HepG2 (cell line): ENCODE data around the gene CLASRP. TPM values are rescaled to one million over a fixed set of nuclear protein-coding genes. Genes with fewer than 3 reads are reported as not detected.
A peak's percentile ranks its signal among the peaks of the same experiment; 100 is the strongest.

Experiments used
- ARNT ChIP-seq: fragments of 450-650 bp; IDR thresholded peaks from 2 replicates; pipeline ENCODE4 v1.6.1; 2017
- DMAP1 ChIP-seq: IDR thresholded peaks from 2 replicates; pipeline ENCODE4 v1.6.1; 2016
- GATAD1 ChIP-seq: IDR thresholded peaks from 2 replicates; pipeline ENCODE4 v1.6.1; 2016; ENCODE audit warnings: missing genetic modification reagents, missing compliant biosample characterization
- MIXL1 ChIP-seq: IDR thresholded peaks from 2 replicates; pipeline ENCODE4 v1.6.1; 2016
- REPIN1 ChIP-seq: sonication (generic); formaldehyde crosslinking; IDR thresholded peaks from 2 replicates; pipeline ENCODE4 v1.8.0; 2022; ENCODE audit warnings: missing genetic modification reagents, low read depth, mild to moderate bottlenecking, borderline replicate concordance
- RERE ChIP-seq: IDR thresholded peaks from 2 replicates; pipeline ENCODE4 v1.6.1; 2016; ENCODE audit warnings: low read depth, missing genetic modification reagents, missing compliant biosample characterization
- RFXAP ChIP-seq: sonication (generic); formaldehyde crosslinking; IDR thresholded peaks from 2 replicates; pipeline ENCODE4 v1.4.0; 2020; ENCODE audit warnings: missing genetic modification reagents, borderline replicate concordance
- ZBTB7A ChIP-seq: sonication (generic); formaldehyde crosslinking; IDR thresholded peaks from 2 replicates; pipeline ENCODE4 v1.8.0; 2022; ENCODE audit warnings: mild to moderate bottlenecking, missing genetic modification reagents
- ZKSCAN1 ChIP-seq: fragments of 150-350 bp; IDR thresholded peaks from 2 replicates; pipeline ENCODE4 v1.6.1; 2014; ENCODE audit warnings: low read length
- ZNF496 ChIP-seq: sonication (generic); formaldehyde crosslinking; IDR thresholded peaks from 2 replicates; pipeline ENCODE4 v1.8.1; 2023; ENCODE audit warnings: mild to moderate bottlenecking, moderate library complexity, missing genetic modification reagents; ENCODE audit not compliant: insufficient replicate concordance
- ZNF747 ChIP-seq: sonication (generic); formaldehyde crosslinking; IDR thresholded peaks from 2 replicates; pipeline ENCODE4 v1.8.1; 2023; ENCODE audit warnings: missing genetic modification reagents, mild to moderate bottlenecking, borderline replicate concordance
- ZSCAN12 ChIP-seq: sonication (generic); formaldehyde crosslinking; IDR thresholded peaks from 2 replicates; pipeline ENCODE4 v1.9.0; 2021; ENCODE audit warnings: mild to moderate bottlenecking, missing genetic modification reagents
- polyA plus RNA-seq, 8 experiments: library from polyadenylated mRNA; depleted of rRNA in 3 of 8; stranded (reverse) in 7 of 8; unstranded in 1 of 8; fragments of >200 nt; fragmentation: Illumina TruSeq in 4 of 8; extraction: Trizol in 4 of 8; gene quantifications; 2 replicates each; pipeline versions ENCODE4 v1.2.1 to v1.2.3, GENCODE V29; 2011 to 2016; ENCODE audit warnings: low read depth in 4 of 8, missing spikeins in 1 of 8, mixed read lengths in 1 of 8; ENCODE audit not compliant: insufficient read depth in 1 of 8
- total RNA-seq, 5 experiments: library from RNA; depleted of rRNA; stranded (reverse); fragments of >200 nt; fragmentation: Illumina TruSeq; extraction: Trizol; gene quantifications; 2 replicates each; pipeline ENCODE4 v1.2.3, GENCODE V29; 2016; ENCODE audit warnings: low read depth in 1 of 5
- TF ChIP-seq, protein P1 (sequence below): sonication (generic); formaldehyde crosslinking; IDR thresholded peaks from 2 replicates; pipeline ENCODE4 v1.8.0; 2022; ENCODE audit warnings: missing genetic modification reagents, mild to moderate bottlenecking, inconsistent platforms, borderline replicate concordance
- TF ChIP-seq, protein P2 (sequence below): sonication (generic); formaldehyde crosslinking; IDR thresholded peaks from 2 replicates; pipeline ENCODE4 v1.4.0; 2020; ENCODE audit warnings: mild to moderate bottlenecking, missing genetic modification reagents
- TF ChIP-seq, protein P3 (sequence below), 2 experiments: IDR thresholded peaks; 2 replicates each; pipeline ENCODE4 v1.6.1; 2011 to 2012; ENCODE audit warnings: low read length in 2 of 2, borderline replicate concordance in 1 of 2, low read depth in 1 of 2, mild to moderate bottlenecking in 1 of 2, moderate library complexity in 1 of 2
- TF ChIP-seq, protein P4 (sequence below): sonication (generic); formaldehyde crosslinking; IDR thresholded peaks from 2 replicates; pipeline ENCODE4 v1.4.0; 2020; ENCODE audit warnings: missing genetic modification reagents, borderline replicate concordance

Gene CLASRP
- total and polyA plus RNA-seq, 2 of the 13 experiments (the other 11 are each of a cell fraction or from before 2014, with no cell fraction given) = 32.0 to 51.4 TPM

DNA sequence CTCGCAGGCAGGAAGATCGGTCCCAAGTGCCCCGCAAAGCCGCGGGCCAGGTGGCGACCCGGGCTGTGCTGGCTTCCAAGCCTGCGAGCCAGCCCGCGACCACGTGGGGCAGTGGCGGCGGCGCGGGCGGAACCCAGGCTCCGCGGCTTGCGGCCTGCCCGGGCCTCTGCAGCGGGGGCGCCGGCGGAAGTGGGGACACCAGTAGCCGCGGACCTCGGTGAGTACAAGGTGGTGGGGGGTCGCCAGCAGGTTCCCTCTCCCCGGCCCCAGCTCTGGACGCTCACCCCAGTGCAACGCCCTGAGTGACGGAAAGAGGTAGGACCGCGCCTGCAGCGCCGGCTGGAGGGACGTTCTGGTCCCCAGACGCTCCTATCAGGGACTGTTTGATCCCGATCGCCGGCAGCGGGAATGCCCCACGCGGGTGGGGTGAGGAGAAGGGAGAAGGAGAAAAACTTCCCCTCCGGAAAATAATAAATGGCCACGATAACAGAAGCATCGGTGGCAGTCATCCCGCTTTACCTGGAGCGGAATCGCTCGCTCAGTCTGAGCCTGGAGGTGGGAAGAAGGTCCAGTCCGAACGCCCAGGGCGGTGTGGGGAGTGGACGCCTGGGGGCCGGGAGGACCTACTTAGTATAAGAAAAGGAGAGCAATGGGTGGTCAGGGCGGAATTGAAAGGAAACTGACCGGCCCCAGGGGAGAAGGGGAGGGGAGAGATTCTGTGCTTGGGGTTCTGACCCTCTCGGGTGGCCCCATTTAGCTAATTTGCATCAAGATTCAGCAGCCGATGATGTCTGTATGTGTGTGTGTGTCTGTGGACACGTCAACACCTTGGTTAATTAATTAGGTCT lies 40.4 kb downstream of the CLASRP start, which contains the start of gene GEMIN7 (continued):
- TF ChIP-seq, protein P1, sequence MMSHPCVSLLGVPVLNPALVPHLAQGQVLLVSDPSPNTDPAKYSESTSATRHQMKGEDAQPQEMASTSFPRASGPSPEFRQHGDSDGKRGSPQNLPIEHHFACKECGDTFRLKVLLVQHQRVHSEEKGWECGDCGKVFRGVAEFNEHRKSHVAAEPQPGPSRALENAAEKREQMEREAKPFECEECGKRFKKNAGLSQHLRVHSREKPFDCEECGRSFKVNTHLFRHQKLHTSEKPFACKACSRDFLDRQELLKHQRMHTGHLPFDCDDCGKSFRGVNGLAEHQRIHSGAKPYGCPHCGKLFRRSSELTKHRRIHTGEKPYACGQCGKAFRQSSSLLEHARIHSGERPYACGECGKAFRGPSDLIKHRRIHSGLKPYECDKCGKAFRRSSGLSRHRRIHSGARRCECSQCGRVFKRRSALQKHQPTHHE (CRISPR knock-in tag) = 0 out of 2 replicates have a peak, but pooled peaks have one; percentile 69
- TF ChIP-seq RERE (CRISPR knock-in tag) (peak; percentile 61; the same call in 1 of the 2 replicates), ZNF496 (CRISPR knock-in tag) (no peak), DMAP1 (CRISPR knock-in tag) (peak; percentile 88), ARNT (no peak), ZSCAN12 (CRISPR knock-in tag) (no peak), MIXL1 (CRISPR knock-in tag) (peak; percentile 63; the same call in 1 of the 2 replicates), ZBTB7A (CRISPR knock-in tag) (peak; percentile 72; the same call in 1 of the 2 replicates), ZNF747 (CRISPR knock-in tag) (no peak), ZKSCAN1 (peak; percentile 62; the same call in 1 of the 2 replicates), REPIN1 (CRISPR knock-in tag) (peak; percentile 86; the same call in 1 of the 2 replicates), GATAD1 (CRISPR knock-in tag) (peak; percentile 95), RFXAP (CRISPR knock-in tag) (peak; percentile 92)
- TF ChIP-seq, protein P2, sequence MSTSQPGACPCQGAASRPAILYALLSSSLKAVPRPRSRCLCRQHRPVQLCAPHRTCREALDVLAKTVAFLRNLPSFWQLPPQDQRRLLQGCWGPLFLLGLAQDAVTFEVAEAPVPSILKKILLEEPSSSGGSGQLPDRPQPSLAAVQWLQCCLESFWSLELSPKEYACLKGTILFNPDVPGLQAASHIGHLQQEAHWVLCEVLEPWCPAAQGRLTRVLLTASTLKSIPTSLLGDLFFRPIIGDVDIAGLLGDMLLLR (CRISPR knock-in tag) = peak; percentile 99
- TF ChIP-seq, protein P3, sequence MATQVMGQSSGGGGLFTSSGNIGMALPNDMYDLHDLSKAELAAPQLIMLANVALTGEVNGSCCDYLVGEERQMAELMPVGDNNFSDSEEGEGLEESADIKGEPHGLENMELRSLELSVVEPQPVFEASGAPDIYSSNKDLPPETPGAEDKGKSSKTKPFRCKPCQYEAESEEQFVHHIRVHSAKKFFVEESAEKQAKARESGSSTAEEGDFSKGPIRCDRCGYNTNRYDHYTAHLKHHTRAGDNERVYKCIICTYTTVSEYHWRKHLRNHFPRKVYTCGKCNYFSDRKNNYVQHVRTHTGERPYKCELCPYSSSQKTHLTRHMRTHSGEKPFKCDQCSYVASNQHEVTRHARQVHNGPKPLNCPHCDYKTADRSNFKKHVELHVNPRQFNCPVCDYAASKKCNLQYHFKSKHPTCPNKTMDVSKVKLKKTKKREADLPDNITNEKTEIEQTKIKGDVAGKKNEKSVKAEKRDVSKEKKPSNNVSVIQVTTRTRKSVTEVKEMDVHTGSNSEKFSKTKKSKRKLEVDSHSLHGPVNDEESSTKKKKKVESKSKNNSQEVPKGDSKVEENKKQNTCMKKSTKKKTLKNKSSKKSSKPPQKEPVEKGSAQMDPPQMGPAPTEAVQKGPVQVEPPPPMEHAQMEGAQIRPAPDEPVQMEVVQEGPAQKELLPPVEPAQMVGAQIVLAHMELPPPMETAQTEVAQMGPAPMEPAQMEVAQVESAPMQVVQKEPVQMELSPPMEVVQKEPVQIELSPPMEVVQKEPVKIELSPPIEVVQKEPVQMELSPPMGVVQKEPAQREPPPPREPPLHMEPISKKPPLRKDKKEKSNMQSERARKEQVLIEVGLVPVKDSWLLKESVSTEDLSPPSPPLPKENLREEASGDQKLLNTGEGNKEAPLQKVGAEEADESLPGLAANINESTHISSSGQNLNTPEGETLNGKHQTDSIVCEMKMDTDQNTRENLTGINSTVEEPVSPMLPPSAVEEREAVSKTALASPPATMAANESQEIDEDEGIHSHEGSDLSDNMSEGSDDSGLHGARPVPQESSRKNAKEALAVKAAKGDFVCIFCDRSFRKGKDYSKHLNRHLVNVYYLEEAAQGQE (IDR thresholded peaks at IDR 0.05; ENCODE audit: borderline replicate concordance in 1 of 2, low read depth in 1 of 2, low read length in 2 of 2) = no peak; a peak in 1 of 4 replicates
- TF ChIP-seq, protein P4, sequence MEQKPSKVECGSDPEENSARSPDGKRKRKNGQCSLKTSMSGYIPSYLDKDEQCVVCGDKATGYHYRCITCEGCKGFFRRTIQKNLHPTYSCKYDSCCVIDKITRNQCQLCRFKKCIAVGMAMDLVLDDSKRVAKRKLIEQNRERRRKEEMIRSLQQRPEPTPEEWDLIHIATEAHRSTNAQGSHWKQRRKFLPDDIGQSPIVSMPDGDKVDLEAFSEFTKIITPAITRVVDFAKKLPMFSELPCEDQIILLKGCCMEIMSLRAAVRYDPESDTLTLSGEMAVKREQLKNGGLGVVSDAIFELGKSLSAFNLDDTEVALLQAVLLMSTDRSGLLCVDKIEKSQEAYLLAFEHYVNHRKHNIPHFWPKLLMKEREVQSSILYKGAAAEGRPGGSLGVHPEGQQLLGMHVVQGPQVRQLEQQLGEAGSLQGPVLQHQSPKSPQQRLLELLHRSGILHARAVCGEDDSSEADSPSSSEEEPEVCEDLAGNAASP (CRISPR knock-in tag) = peak; percentile 81
